Stromal cell of bone marrow (primary cell): ENCODE data around the gene AP4S1.
"Not testable (repeated sequence)": the region's sequence is repeated elsewhere in the genome, so short reads cannot be mapped to it uniquely, and the experiment has no call there.

Experiments
- DNase-seq: peaks from one replicate; pipeline ENCODE4 v3.0.0-alpha.2; 2012; ENCODE audit warnings: low read depth

Gene AP4S1

DNA sequence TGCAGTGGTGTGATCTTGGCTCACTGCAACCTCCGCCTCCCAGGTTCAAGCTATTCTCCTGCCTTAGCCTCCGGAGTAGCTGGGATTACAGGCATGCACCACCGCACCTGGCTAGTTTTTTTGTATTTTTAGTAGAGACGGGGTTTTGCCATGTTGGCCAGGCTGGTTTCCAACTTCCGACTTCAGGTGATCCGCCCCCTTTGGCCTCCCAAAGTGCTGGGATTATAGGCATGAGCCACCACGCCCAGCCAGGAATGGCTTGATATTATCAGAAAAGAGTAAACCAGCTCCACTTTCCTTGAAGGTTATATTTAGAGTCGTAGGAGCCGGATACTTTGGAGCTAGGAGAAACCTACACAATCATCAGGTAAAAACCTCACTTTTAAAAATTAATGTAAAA lies 61.0 kb downstream of the AP4S1 start:
- DNase-seq, result not testable (repeated sequence)

DNA sequence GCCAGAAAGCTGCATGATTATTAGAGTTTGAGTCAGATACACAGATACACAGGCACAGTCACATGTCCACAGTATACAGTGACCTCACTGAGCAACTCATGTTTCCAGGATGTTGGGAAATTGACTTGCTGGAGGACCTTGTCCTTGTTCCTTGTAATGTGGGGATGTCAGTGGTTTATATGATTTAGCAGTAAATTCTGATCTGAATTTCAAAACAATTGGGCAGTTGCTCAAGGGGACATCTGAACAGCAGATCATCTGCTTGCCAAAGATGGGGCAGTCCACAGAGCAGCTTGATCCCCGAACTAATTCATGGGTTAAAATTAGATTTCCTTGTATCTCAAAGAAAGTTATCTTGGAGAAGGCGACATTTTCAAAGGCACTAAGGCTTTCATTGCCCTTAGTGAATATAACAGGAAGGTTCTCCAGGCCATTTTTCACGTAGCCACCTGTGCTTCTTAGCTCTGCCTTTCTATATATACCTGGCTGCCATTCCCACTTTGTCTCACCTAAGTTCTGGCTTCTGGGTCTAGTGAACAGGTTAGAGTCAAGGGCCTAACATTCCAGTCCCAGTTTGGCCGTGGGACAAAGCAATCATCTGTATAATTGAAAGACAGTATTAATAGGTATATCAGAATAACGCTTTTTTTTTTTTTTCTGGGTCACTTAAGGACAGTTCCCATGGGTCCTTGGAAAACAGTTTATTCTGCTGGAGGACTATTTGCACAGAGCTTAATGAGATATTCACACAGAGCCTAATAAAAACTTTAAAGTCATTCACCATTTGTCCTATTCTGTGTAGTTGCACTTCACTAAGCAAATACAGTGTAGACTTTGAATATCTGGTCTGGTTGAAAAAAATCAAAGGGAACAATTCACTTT lies 65.7 kb downstream of the AP4S1 start:
- peak; percentile 95 for DNase-seq

GRCh38 chr14:31092160-31092708 lies 66.8 kb downstream of the AP4S1 start:
- DNase-seq, result no peak

GRCh38 chr14:31093884-31094839 lies 68.7 kb downstream of the AP4S1 start:
- DNase-seq, result not testable (repeated sequence)

GRCh38 chr14:31095817-31096216 lies 70.4 kb downstream of the AP4S1 start:
- not testable (repeated sequence) for DNase-seq

DNA sequence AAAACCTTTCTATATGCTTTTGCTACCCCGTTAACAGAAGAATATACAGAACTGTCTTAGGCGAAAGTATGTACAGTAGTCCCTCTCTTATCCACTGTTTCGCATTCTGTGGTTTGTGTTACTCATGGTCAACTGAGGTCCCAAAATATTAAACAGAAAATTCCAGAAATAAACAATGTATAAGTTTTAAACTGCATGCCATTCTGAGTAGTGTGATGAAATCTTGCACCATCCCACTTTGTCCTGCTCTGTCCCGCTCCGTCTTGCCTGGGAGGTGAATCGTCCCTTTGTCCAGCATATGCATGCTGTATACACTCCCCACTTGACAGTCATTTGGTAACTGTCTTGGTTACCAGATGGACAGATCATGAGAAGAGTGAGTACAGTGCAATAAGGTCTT lies 70.8 kb downstream of the AP4S1 start:
- no peak for DNase-seq

DNA sequence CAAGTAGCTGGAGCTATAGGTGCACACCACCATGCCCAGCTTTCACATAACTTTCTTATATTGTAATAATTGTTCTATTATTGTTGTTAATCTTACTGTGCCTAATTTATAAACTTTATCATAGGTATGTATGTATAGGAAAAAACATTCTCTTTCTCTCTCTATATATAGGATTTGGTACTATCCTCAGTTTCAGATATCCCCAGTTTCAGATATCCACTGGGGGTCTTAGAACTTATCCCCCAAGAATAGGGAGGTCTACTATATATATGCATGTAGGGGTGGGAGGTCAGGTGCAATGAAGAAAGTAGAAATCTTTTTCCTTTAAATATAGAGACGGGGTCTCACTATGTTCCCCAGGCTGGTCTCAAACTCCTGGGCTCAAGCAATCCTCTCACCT lies 71.6 kb downstream of the AP4S1 start:
- DNase-seq, result no peak

DNA sequence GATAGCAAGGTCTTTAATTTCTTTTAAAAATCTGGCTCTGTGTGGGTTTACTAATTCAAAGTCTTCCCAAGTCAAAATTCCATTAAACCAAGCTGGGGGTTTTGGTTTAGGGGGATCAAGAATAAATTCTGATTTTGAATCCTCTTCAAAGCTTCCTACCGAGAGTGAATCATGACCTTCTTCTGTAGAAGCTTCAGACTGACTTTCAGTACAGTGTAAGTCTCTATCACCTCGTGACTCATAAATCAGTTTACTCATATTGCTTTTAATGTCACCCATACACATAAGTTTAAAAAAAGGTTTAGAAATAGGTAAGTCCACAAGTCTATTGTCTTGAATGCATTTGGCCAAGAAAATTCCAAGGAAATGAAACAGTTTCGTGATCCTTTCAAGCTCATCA lies 81.3 kb downstream of the AP4S1 start:
- DNase-seq, result no peak

DNA sequence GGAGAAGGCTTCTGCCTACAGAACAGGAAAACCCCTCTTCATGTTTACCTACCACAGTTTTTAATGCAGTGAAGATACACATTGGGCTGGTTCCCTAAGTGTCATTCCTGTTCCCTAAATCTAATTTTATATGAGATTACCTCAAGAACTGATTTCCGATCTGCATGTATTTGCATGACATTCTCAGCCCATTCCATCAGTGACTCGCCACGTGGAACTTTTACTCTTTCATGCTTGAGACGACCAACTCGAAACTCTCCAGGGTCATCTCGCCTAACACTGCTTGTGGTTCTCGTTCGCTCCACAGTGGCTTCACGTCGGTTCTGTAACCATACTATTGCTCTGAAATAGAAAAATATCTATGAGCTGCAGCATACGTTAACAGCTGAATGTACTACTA lies 83.8 kb downstream of the AP4S1 start:
- DNase-seq, result no peak

- DNase-seq, result no peak
Measured at GRCh38 chr14:31110872-31111271, 85.4 kb downstream of the AP4S1 start.

DNA sequence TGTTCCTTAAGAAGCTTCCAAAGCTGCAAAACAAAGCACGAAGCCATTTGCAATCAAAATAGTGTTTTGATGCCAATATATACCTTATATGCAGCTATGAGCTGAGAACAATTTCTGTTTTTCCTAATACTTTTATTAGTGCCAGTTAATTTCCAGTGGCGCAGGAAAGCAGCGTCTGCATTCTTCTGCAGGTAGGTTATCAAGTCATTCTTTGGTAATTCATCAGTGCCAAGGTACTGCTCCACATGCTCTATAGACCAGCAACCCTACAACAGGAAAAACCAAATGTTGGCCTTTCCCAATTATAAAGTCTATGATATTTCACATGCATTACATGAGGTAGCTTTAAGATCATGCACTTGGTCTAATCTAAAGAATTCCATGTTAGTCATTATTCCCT lies 88.3 kb downstream of the AP4S1 start:
- DNase-seq, result no peak

DNA sequence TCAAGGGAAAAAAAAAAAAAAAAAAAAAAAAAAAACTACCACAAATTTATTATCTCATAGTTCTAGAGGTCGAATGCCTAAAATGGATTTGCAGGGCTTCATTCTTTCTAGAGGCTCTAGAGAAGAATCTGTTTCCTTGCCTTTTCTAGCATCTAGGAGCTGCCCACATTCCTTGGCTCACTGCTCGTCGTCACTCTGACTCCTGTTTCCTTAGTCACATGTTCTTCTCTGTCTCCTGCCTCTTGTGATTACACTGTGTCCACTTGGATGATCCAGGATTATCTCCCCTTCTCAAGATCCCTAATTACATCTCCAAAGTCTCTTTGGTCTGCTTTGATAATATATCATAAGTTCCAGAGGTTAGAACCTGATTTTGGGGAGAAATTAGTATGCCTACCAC lies 93.4 kb downstream of the AP4S1 start:
- no peak for DNase-seq

DNA sequence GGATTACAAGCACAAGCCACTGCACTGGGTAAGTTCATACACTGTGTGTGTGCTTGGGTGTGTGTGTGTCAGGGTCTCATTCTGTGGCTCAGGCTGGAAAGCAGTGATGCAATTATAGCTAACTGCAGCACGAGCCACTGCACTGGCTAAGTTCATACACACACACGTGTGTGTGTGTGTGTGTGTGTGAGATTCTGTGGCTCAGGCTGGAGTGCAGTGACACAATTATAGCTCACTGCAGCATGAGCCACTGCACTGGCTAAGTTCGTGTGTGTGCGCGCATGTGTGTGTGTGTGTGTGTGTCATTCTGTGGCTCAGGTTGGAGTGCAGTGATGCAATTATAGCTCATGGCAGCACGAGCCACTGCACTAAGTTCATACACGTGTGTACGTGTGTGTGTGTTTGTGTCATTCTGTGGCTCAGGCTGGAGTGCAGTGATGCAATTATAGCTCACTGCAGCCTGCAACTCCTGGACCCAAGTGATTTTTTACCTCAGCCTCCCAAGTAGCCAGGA lies 96.7 kb downstream of the AP4S1 start:
- DNase-seq, result peak; percentile 0

GRCh38 chr14:31122921-31123320 lies 97.5 kb downstream of the AP4S1 start:
- no peak for DNase-seq

DNA sequence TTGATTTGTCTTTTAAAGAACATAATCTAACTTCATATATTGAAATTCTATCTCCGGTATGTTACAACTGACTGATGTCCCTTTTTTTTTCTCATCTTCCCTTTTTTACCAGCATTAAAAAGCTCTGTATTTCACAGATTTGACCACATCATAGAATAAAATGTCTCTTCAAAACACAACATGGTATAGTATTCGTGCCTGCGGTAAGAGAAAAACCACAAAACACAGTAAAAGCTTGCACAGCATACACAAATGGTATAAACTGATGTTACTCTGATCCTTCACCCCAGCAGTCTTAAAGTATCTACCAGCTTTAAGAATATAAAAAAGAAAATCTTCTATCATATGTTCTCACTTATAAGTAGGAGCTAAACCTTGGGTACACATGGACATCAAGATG lies 98.7 kb downstream of the AP4S1 start:
- no peak for DNase-seq

GRCh38 chr14:31125231-31125630 lies 99.8 kb downstream of the AP4S1 start:
- DNase-seq, result no peak

DNA sequence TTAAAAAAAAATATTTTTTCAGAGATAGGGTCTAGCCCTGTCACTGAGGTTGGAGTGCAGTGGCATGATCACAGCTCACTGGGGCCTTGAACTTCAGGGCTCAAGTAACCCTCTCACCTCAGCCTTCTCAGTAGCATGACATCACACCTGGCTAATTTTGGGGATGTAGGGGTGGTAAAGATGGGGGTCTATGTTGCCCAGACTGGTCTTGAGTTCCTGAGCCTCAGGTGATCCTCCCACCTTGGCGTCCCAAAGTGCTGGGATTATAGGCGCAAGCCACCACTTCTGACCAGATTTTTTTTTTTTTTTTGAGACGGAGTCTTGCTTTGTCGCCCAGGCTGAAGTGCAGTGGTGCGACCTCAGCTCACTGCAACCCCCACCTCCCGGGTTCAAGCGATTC lies 101.2 kb downstream of the AP4S1 start:
- no peak for DNase-seq

DNA sequence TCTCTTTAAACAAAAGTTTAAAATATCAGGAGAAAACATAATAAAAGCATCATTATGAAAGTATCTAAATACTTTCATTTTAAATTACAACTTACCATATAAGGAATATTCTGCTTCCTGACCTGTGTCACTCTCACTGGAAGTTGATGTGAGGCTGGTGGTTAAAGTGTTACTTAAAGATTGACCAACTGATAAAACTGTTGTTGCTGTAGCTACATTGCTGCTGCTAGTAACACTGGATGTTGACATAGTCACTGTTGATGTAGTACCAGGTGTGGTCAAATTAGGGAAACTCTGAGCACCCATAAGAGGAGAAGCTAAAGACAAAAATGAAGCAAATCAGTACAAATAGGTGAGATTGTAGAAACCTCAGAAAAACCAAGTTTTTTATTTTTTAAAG lies 102.2 kb downstream of the AP4S1 start:
- no peak for DNase-seq

GRCh38 chr14:31128601-31129526 lies 103.4 kb downstream of the AP4S1 start:
- no peak for DNase-seq

- DNase-seq, result no peak
Measured at GRCh38 chr14:31133133-31133532, 107.7 kb downstream of the AP4S1 start.

- DNase-seq, result no peak
Measured at GRCh38 chr14:31137214-31137889, 111.9 kb downstream of the AP4S1 start.
